ENCODE results near the gene NEDD8.

Gene NEDD8

GRCh38 chr14:24268225-24268624 is 36.1 kb upstream of the NEDD8 start:
- H3K4me3 ChIP-seq (ENCODE audit: low read depth, low read length), result no peak overlapping the region
- DNase-seq (ENCODE audit: low read depth), result no peak
- TF ChIP-seq MYC (IDR thresholded peaks at IDR 0.05; ENCODE audit: low read depth, low read length) (no peak), CTCF (IDR thresholded peaks at IDR 0.05; ENCODE audit: low read depth, low read length) (no peak), MAX (IDR thresholded peaks at IDR 0.05; ENCODE audit: low read depth, low read length) (no peak), POLR2A (IDR thresholded peaks at IDR 0.05; ENCODE audit: extremely low read depth, insufficient read length) (no peak)

GRCh38 chr14:24267516-24267915 is 35.3 kb upstream of the NEDD8 start:
- TF ChIP-seq CTCF (IDR thresholded peaks at IDR 0.05; ENCODE audit: low read depth, low read length), result no peak
- TF ChIP-seq POLR2A (IDR thresholded peaks at IDR 0.05; ENCODE audit: extremely low read depth, insufficient read length), result no peak
- TF ChIP-seq MYC (IDR thresholded peaks at IDR 0.05; ENCODE audit: low read depth, low read length), result no peak
- TF ChIP-seq MAX (IDR thresholded peaks at IDR 0.05; ENCODE audit: low read depth, low read length), result no peak
- H3K4me3 ChIP-seq (ENCODE audit: low read depth, low read length), result no peak overlapping the region
- DNase-seq (ENCODE audit: low read depth), result no peak

GRCh38 chr14:24266344-24267244 is 34.4 kb upstream of the NEDD8 start:
- TF ChIP-seq POLR2A (IDR thresholded peaks at IDR 0.05; ENCODE audit: extremely low read depth, insufficient read length) (no peak), MYC (IDR thresholded peaks at IDR 0.05; ENCODE audit: low read depth, low read length) (no peak), CTCF (IDR thresholded peaks at IDR 0.05; ENCODE audit: low read depth, low read length) (no peak), MAX (IDR thresholded peaks at IDR 0.05; ENCODE audit: low read depth, low read length) (no peak)
- H3K4me3 ChIP-seq (ENCODE audit: low read depth, low read length), result no peak overlapping the region
- no peak for DNase-seq (ENCODE audit: low read depth)

DNA sequence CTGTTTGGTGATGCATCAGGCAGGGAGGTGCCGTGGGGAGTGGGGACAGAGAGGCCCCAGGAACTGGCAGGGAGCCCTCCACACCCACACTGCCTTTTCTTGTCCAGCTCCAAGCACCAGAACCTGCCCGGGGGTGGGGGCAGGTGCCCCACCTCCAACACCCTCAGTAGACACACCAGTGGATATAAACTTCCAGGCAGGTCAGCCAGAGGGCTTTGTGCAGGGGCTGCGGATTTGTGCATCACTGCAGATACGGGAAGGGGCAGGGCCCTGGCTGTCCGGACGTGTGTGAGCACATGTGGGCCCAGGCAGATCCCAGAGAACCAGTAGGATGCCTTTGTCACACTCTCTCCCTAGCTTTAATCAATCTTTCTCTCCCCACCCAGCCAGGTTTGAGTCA is 32.1 kb upstream of the NEDD8 start:
- H3K4me3 ChIP-seq (ENCODE audit: low read depth, low read length), result no peak overlapping the region
- no peak for TF ChIP-seq POLR2A (IDR thresholded peaks at IDR 0.05; ENCODE audit: extremely low read depth, insufficient read length)
- no peak for TF ChIP-seq MYC (IDR thresholded peaks at IDR 0.05; ENCODE audit: low read depth, low read length)
- no peak for TF ChIP-seq CTCF (IDR thresholded peaks at IDR 0.05; ENCODE audit: low read depth, low read length)
- TF ChIP-seq MAX (IDR thresholded peaks at IDR 0.05; ENCODE audit: low read depth, low read length), result no peak
- no peak for DNase-seq (ENCODE audit: low read depth)

GRCh38 chr14:24263848-24264247 is 31.7 kb upstream of the NEDD8 start:
- no peak for DNase-seq (ENCODE audit: low read depth)
- TF ChIP-seq POLR2A (IDR thresholded peaks at IDR 0.05; ENCODE audit: extremely low read depth, insufficient read length) (no peak), CTCF (IDR thresholded peaks at IDR 0.05; ENCODE audit: low read depth, low read length) (no peak), MAX (IDR thresholded peaks at IDR 0.05; ENCODE audit: low read depth, low read length) (no peak), MYC (IDR thresholded peaks at IDR 0.05; ENCODE audit: low read depth, low read length) (no peak)
- H3K4me3 ChIP-seq (ENCODE audit: low read depth, low read length), result no peak overlapping the region

Data from NB4 (cell line).